ENCODE data around the gene LY86.

LY86 gene

DNA sequence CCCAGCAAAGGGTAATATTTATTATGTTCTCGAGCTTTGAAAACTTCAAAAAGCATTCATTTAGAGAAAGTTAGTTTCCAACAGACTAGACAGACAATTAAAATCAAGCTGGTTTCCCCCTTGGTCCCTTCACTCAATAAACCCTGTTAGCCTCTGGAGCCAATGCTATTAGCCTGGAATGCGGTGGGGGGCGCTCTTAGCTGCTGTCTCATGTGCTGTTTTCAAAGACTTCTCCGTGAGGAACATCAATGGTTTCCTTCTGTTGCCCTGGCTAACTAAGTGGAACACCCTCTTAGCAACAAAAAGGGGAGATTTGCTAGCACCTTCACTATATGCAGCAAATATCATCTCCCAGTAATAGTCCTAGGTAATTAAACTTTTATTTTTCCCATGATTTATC is 86.4 kb downstream of the LY86 start:
- TF ChIP-seq ELF4 (IDR thresholded peaks at IDR 0.05) (no peak), TARDBP (IDR thresholded peaks at IDR 0.05) (no peak), FOXK2 (IDR thresholded peaks at IDR 0.05) (no peak), ARNT (IDR thresholded peaks at IDR 0.05) (no peak), SP1 (IDR thresholded peaks at IDR 0.05) (no peak), L3MBTL2 (conservative IDR thresholded peaks at IDR 0.05) (no peak), NFRKB (IDR thresholded peaks at IDR 0.05) (no peak), CTBP1 (IDR thresholded peaks at IDR 0.05; ENCODE audit: borderline replicate concordance) (no peak), FOXA1 (IDR thresholded peaks at IDR 0.05) (no peak), FOXM1 (IDR thresholded peaks at IDR 0.05; ENCODE audit: borderline replicate concordance) (no peak), LEF1 (IDR thresholded peaks at IDR 0.05; ENCODE audit: borderline replicate concordance) (no peak), BHLHE40 (IDR thresholded peaks at IDR 0.05; ENCODE audit: borderline replicate concordance) (no peak)
- TF ChIP-seq, protein P1, sequence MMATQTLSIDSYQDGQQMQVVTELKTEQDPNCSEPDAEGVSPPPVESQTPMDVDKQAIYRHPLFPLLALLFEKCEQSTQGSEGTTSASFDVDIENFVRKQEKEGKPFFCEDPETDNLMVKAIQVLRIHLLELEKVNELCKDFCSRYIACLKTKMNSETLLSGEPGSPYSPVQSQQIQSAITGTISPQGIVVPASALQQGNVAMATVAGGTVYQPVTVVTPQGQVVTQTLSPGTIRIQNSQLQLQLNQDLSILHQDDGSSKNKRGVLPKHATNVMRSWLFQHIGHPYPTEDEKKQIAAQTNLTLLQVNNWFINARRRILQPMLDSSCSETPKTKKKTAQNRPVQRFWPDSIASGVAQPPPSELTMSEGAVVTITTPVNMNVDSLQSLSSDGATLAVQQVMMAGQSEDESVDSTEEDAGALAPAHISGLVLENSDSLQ (IDR thresholded peaks at IDR 0.05), result no peak
- POLR2A ChIA-PET, result interaction anchor here (0.9 kb wide), 1 partner anchor 12 kb away, joined by 3 read pairs; no protein-coding TSS in a partner anchor
- CTCF ChIA-PET, result interaction anchor here (0.5 to 1.1 kb wide), 5 partner anchors 12 to 534 kb away, joined by 3 to 5 read pairs (median 4); no protein-coding TSS in a partner anchor
- DNase-seq (ENCODE audit: extremely low spot score), result peak; percentile 44

- ChIA-PET POLR2A (interaction anchor here (0.7 to 2.1 kb wide), 3 partner anchors 10 to 584 kb away, joined by 3 to 10 read pairs (median 3); no protein-coding TSS in a partner anchor), CTCF (interaction anchor here (0.6 to 1.4 kb wide), 12 partner anchors 10 to 575 kb away, joined by 3 to 8 read pairs (median 4); no protein-coding TSS in a partner anchor)
- peak; percentile 71 for DNase-seq (ENCODE audit: extremely low spot score)
- TF ChIP-seq ELF4 (IDR thresholded peaks at IDR 0.05) (no peak), SUZ12 (IDR thresholded peaks at IDR 0.05) (no peak), BHLHE40 (IDR thresholded peaks at IDR 0.05; ENCODE audit: borderline replicate concordance) (no peak), LEF1 (IDR thresholded peaks at IDR 0.05; ENCODE audit: borderline replicate concordance) (no peak), ZNF384 (IDR thresholded peaks at IDR 0.05) (no peak), FOXA1 (IDR thresholded peaks at IDR 0.05) (no peak), FOXM1 (IDR thresholded peaks at IDR 0.05; ENCODE audit: borderline replicate concordance) (no peak), CTBP1 (IDR thresholded peaks at IDR 0.05; ENCODE audit: borderline replicate concordance) (no peak), SP1 (IDR thresholded peaks at IDR 0.05) (no peak), L3MBTL2 (conservative IDR thresholded peaks at IDR 0.05) (no peak), FOXK2 (IDR thresholded peaks at IDR 0.05) (no peak), HDGF (IDR thresholded peaks at IDR 0.05; ENCODE audit: borderline replicate concordance) (no peak), ARNT (IDR thresholded peaks at IDR 0.05) (no peak), TARDBP (IDR thresholded peaks at IDR 0.05) (no peak), NFRKB (IDR thresholded peaks at IDR 0.05) (no peak)
- TF ChIP-seq, protein P1 (IDR thresholded peaks at IDR 0.05), result no peak
Measured at GRCh38 chr6:6676910-6677441, 88.5 kb downstream of the LY86 start.

- no peak for DNase-seq (ENCODE audit: extremely low spot score)
- ChIA-PET CTCF (interaction anchor here (0.6 to 1.4 kb wide), 4 partner anchors 18 to 370 kb away, joined by 3 to 6 read pairs (median 4); no protein-coding TSS in a partner anchor), POLR2A (interaction anchor here (0.7 to 2.1 kb wide), 4 partner anchors 9 to 383 kb away, joined by 3 to 10 read pairs (median 3); no protein-coding TSS in a partner anchor)
- no peak for TF ChIP-seq SP1 (IDR thresholded peaks at IDR 0.05)
- TF ChIP-seq ARNT (IDR thresholded peaks at IDR 0.05), result no peak
- TF ChIP-seq BHLHE40 (IDR thresholded peaks at IDR 0.05; ENCODE audit: borderline replicate concordance), result no peak
- no peak for TF ChIP-seq FOXM1 (IDR thresholded peaks at IDR 0.05; ENCODE audit: borderline replicate concordance)
- no peak for TF ChIP-seq ELF4 (IDR thresholded peaks at IDR 0.05)
- TF ChIP-seq LEF1 (IDR thresholded peaks at IDR 0.05; ENCODE audit: borderline replicate concordance), result no peak
- no peak for TF ChIP-seq CTBP1 (IDR thresholded peaks at IDR 0.05; ENCODE audit: borderline replicate concordance)
- no peak for TF ChIP-seq FOXK2 (IDR thresholded peaks at IDR 0.05)
- TF ChIP-seq FOXA1 (IDR thresholded peaks at IDR 0.05), result no peak
- TF ChIP-seq TARDBP (IDR thresholded peaks at IDR 0.05), result no peak
- no peak for TF ChIP-seq NFRKB (IDR thresholded peaks at IDR 0.05)
- no peak for TF ChIP-seq HDGF (IDR thresholded peaks at IDR 0.05; ENCODE audit: borderline replicate concordance)
- TF ChIP-seq, protein P1 (IDR thresholded peaks at IDR 0.05), result no peak
- no peak for TF ChIP-seq SUZ12 (IDR thresholded peaks at IDR 0.05)
- TF ChIP-seq ZNF384 (IDR thresholded peaks at IDR 0.05), result no peak
- no peak for TF ChIP-seq L3MBTL2 (conservative IDR thresholded peaks at IDR 0.05)
Measured at GRCh38 chr6:6678185-6678671, 89.7 kb downstream of the LY86 start.

DNA sequence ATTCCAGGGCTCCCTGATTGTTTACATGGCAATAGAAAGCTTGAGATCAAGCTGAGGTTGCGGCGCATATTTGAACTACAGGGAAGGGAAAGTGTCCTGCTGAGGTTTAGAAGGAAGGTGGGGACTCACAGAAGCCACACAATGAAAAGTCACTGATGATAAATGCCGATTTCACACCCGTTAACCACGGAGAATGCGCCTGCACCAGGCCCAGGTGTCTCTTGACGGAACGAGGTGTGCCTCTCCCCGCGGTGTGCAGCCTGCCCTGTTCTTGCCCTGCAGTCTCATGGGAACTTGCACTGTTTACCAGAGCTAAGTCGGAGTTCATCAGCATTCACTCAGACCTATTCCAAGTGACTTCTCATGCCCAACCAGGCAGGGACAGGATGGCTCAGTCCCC is 90.3 kb downstream of the LY86 start:
- no peak for DNase-seq (ENCODE audit: extremely low spot score)
- no peak for TF ChIP-seq SP1 (IDR thresholded peaks at IDR 0.05)
- TF ChIP-seq ARNT (IDR thresholded peaks at IDR 0.05), result no peak
- TF ChIP-seq L3MBTL2 (conservative IDR thresholded peaks at IDR 0.05), result no peak
- TF ChIP-seq ZNF384 (IDR thresholded peaks at IDR 0.05), result no peak
- no peak for TF ChIP-seq FOXA1 (IDR thresholded peaks at IDR 0.05)
- TF ChIP-seq BHLHE40 (IDR thresholded peaks at IDR 0.05; ENCODE audit: borderline replicate concordance), result no peak
- POLR2A ChIA-PET, result no interaction called here
- CTCF ChIA-PET, result interaction anchor here (1.3 kb wide), 1 partner anchor 18 kb away, joined by 6 read pairs; no protein-coding TSS in a partner anchor

DNA sequence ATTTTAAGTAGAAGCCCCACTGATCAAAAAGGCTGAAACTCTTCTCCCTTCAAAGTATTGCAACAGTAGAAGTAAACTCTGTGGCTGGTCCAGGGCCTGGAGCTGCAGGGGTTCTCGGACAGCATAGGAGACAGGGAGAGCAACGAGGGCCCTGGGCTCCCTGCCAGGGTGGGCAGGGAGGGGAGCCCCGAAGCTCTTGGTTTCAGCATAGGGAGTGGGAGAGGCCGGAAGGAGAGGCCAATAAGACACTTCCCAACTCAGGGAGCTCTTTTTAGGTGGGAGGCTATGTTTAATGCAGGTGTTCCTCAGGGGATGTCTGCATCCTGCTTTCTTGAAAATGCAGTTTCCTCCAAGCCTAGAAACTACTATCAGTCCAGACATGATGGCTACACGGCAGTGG is 91.1 kb downstream of the LY86 start:
- TF ChIP-seq ARNT (IDR thresholded peaks at IDR 0.05) (no peak), CTBP1 (IDR thresholded peaks at IDR 0.05; ENCODE audit: borderline replicate concordance) (no peak), NFRKB (IDR thresholded peaks at IDR 0.05) (no peak)
- DNase-seq (ENCODE audit: extremely low spot score), result no peak
- CTCF ChIA-PET, result no interaction called here
- POLR2A ChIA-PET, result no interaction called here

- no peak for DNase-seq (ENCODE audit: extremely low spot score)
- POLR2A ChIA-PET, result no interaction called here
- TF ChIP-seq FOXA1 (IDR thresholded peaks at IDR 0.05) (no peak), SUZ12 (IDR thresholded peaks at IDR 0.05) (no peak), SP1 (IDR thresholded peaks at IDR 0.05) (no peak)
- TF ChIP-seq, protein P1 (IDR thresholded peaks at IDR 0.05), result peak; percentile 39; the same call in 1 of the 2 replicates
- CTCF ChIA-PET, result interaction anchor here (0.8 to 1.6 kb wide), 4 partner anchors 14 to 935 kb away, joined by 4 to 7 read pairs (median 4); no protein-coding TSS in a partner anchor
Measured at GRCh38 chr6:6680526-6680925, 92.0 kb downstream of the LY86 start.

Measured in HEK293T (cell line).